ENCODE measurements around the gene CTSK. TPM values are rescaled to one million over a fixed set of nuclear protein-coding genes. Genes with fewer than 3 reads are reported as not detected.

CTSK gene
- total and polyA plus RNA-seq, 2 of the 13 experiments (the other 11 are each of a cell fraction or from before 2014, with no cell fraction given): 1.4 to 6.3 TPM

DNA sequence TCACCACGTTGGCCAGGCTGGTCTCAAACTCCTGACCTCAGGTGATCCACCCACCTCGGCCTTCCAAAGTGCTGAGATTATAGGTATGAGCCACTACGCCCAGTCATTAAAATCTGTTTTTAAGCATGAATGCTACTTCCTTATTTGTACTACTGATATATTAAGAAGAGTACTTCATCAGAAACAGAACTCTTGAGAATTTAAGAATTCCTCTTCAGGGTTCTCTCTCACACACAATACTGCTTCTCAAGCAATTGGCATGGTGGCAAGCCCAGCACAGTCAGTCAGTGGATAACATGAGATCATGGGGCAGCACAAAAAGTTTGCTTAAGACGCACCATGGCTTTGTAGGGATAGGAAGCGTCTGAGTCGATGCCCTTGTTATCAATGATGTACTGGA, 56.6 kb downstream of the CTSK start:
- intact Hi-C loops (cut with micrococcal nuclease; ENCODE audit: unreplicated experiment): no loop called here
- FAIRE-seq (no peak), DNase-seq (ENCODE audit: low spot score) (no peak), ATAC-seq (no peak)
- POLR2A ChIA-PET: no interaction called here
- no peaks in the 10 kb centered on the region for H3K9me3 ChIP-seq (ENCODE audit: low read length)
- CTCF ChIA-PET (ENCODE audit: low intra/inter-chr PET ratio, low total read pairs): no interaction called here
- H3K79me2 ChIP-seq (ENCODE audit: insufficient read depth, low read length): no peaks in the 10 kb centered on the region
- TF ChIP-seq MAFK (conservative IDR thresholded peaks at IDR 0.05 in 1 of 2, IDR thresholded peaks at IDR 0.05 in 1 of 2; ENCODE audit: low read length in 2 of 2) (no peak), ZNF180 (CRISPR knock-in tag; IDR thresholded peaks at IDR 0.05; ENCODE audit: borderline replicate concordance, low read depth) (no peak), TBX3 (IDR thresholded peaks at IDR 0.05; ENCODE audit: borderline replicate concordance) (no peak), NBN (conservative IDR thresholded peaks at IDR 0.05) (no peak), ZNF430 (CRISPR knock-in tag; IDR thresholded peaks at IDR 0.05) (no peak), ZNF883 (CRISPR knock-in tag; IDR thresholded peaks at IDR 0.05; ENCODE audit: not compliant biosample characterization) (no peak), GATA4 (IDR thresholded peaks at IDR 0.05; ENCODE audit: borderline replicate concordance, low read depth) (no peak), TBP (CRISPR knock-in tag; IDR thresholded peaks at IDR 0.05) (no peak), ZNF670 (CRISPR knock-in tag; IDR thresholded peaks at IDR 0.05; ENCODE audit: borderline replicate concordance) (no peak), HNRNPH1 (optimal IDR thresholded peaks at IDR 0.05; ENCODE audit: low read depth, low read length) (no peak), ZNF343 (CRISPR knock-in tag; IDR thresholded peaks at IDR 0.05) (no peak), FOXO1 (CRISPR knock-in tag; IDR thresholded peaks at IDR 0.05) (no peak), ZNF713 (CRISPR knock-in tag; IDR thresholded peaks at IDR 0.05) (no peak), TCF7L2 (IDR thresholded peaks at IDR 0.05; ENCODE audit: low read depth, low read length) (no peak), ZNF773 (CRISPR knock-in tag; IDR thresholded peaks at IDR 0.05; ENCODE audit: borderline replicate concordance) (no peak)
- TF ChIP-seq, protein P1, sequence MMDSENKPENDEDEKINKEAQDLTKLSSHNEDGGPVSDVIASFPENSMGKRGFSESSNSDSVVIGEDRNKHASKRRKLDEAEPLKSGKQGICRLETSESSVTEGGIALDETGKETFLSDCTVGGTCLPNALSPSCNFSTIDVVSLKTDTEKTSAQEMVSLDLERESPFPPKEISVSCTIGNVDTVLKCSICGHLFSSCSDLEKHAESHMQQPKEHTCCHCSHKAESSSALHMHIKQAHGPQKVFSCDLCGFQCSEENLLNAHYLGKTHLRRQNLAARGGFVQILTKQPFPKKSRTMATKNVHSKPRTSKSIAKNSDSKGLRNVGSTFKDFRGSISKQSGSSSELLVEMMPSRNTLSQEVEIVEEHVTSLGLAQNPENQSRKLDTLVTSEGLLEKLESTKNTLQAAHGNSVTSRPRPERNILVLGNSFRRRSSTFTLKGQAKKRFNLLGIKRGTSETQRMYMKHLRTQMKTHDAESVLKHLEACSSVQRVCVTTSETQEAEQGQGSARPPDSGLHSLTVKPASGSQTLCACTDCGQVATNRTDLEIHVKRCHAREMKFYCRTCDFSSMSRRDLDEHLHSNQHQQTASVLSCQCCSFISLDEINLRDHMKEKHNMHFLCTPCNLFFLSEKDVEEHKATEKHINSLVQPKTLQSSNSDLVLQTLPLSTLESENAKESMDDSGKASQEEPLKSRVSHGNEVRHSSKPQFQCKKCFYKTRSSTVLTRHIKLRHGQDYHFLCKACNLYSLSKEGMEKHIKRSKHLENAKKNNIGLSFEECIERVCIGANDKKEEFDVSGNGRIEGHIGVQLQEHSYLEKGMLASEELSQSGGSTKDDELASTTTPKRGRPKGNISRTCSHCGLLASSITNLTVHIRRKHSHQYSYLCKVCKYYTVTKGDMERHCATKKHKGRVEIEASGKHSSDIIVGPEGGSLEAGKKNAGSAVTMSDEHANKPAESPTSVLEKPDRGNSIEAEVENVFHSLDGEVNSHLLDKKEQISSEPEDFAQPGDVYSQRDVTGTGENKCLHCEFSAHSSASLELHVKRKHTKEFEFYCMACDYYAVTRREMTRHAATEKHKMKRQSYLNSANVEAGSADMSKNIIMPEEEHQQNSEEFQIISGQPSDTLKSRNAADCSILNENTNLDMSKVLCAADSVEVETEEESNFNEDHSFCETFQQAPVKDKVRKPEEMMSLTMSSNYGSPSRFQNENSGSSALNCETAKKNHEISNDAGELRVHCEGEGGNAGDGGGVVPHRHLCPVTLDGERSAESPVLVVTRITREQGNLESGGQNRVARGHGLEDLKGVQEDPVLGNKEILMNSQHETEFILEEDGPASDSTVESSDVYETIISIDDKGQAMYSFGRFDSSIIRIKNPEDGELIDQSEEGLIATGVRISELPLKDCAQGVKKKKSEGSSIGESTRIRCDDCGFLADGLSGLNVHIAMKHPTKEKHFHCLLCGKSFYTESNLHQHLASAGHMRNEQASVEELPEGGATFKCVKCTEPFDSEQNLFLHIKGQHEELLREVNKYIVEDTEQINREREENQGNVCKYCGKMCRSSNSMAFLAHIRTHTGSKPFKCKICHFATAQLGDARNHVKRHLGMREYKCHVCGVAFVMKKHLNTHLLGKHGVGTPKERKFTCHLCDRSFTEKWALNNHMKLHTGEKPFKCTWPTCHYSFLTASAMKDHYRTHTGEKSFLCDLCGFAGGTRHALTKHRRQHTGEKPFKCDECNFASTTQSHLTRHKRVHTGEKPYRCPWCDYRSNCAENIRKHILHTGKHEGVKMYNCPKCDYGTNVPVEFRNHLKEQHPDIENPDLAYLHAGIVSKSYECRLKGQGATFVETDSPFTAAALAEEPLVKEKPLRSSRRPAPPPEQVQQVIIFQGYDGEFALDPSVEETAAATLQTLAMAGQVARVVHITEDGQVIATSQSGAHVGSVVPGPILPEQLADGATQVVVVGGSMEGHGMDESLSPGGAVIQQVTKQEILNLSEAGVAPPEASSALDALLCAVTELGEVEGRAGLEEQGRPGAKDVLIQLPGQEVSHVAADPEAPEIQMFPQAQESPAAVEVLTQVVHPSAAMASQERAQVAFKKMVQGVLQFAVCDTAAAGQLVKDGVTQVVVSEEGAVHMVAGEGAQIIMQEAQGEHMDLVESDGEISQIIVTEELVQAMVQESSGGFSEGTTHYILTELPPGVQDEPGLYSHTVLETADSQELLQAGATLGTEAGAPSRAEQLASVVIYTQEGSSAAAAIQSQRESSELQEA (CRISPR knock-in tag; IDR thresholded peaks at IDR 0.05; ENCODE audit: not compliant biosample characterization): no peak
- TF ChIP-seq, protein P2, sequence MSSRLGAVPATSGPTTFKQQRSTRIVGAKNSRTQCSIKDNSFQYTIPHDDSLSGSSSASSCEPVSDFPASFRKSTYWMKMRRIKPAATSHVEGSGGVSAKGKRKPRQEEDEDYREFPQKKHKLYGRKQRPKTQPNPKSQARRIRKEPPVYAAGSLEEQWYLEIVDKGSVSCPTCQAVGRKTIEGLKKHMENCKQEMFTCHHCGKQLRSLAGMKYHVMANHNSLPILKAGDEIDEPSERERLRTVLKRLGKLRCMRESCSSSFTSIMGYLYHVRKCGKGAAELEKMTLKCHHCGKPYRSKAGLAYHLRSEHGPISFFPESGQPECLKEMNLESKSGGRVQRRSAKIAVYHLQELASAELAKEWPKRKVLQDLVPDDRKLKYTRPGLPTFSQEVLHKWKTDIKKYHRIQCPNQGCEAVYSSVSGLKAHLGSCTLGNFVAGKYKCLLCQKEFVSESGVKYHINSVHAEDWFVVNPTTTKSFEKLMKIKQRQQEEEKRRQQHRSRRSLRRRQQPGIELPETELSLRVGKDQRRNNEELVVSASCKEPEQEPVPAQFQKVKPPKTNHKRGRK (CRISPR knock-in tag; IDR thresholded peaks at IDR 0.05): no peak
- BruUV-seq (replicated peaks): no TSS peak
- in situ Hi-C loops (cut with HindIII; ENCODE audit: extremely low pct_ligation_motif_present, low pct_unique_long_range_greater_than_20kb): no loop called here
- H3K27me3 ChIP-seq (ENCODE audit: control insufficient read depth in 1 of 2, insufficient read depth in 2 of 2, low read length in 2 of 2): no peaks in the 10 kb centered on the region
- H3K36me3 ChIP-seq (replicated peaks in 1 of 2; ENCODE audit: control insufficient read depth in 1 of 2, insufficient read depth in 2 of 2, low read length in 2 of 2): no peaks in the 10 kb centered on the region
- H4K20me1 ChIP-seq (ENCODE audit: insufficient read depth, low read length): no peaks in the 10 kb centered on the region
- no peaks in the 10 kb centered on the region for H3K4me1 ChIP-seq (ENCODE audit: insufficient read depth, low read length)
- H3K9ac ChIP-seq (ENCODE audit: insufficient read depth, low read depth, low read length): no peak overlapping the region
- WGBS (ENCODE audit: low lambda C conversion rate): 72% methylated on average over 5 of the region's 6 CpGs
- no peak overlapping the region for H2AFZ ChIP-seq (ENCODE audit: low read length)
- H3K4me3 ChIP-seq (replicated peaks in 1 of 3; ENCODE audit: insufficient read depth in 1 of 3, low read depth in 2 of 3, low read length in 3 of 3): no peak overlapping the region
- H3K27ac ChIP-seq (ENCODE audit: extremely low read length, insufficient read depth, low read length): no peak overlapping the region
- H3K4me2 ChIP-seq (ENCODE audit: low read depth, low read length): no peak overlapping the region

Data from HepG2 (cell line).